Cardiac muscle cell (in vitro differentiated cells and primary cell): ENCODE results near the gene PARM1. TPM values are rescaled to one million over a fixed set of nuclear protein-coding genes. Genes with fewer than 3 reads are reported as not detected.
A peak's percentile ranks its signal among the peaks of the same experiment; 100 is the strongest.

ENCODE experiments used
- DNase-seq, 2 donors: peaks; one replicate each; pipeline versions ENCODE4 v3.0.0 to v3.0.0-alpha.2; 2010 to 2017; ENCODE audit warnings: low read depth in 1 of 2, low spot score in 1 of 2
- H3K27ac ChIP-seq: fragments of 200-600 bp; sonication (generic); 2 replicates; pipeline ENCODE4 v1.5.1; 2016
- H3K27me3 ChIP-seq: fragments of 200-600 bp; sonication (generic); 2 replicates; pipeline ENCODE4 v1.6.0; 2016; ENCODE audit warnings: control low read depth
- H3K36me3 ChIP-seq: fragments of 200-600 bp; sonication (generic); 2 replicates; pipeline ENCODE4 v1.5.1; 2016; ENCODE audit warnings: control low read depth
- H3K4me1 ChIP-seq: fragments of 200-600 bp; sonication (generic); 2 replicates; pipeline ENCODE4 v1.8.1; 2017; ENCODE audit warnings: low read depth, mild to moderate bottlenecking, mixed run types
- H3K4me3 ChIP-seq: fragments of 200-600 bp; sonication (generic); 2 replicates; pipeline ENCODE4 v1.5.1; 2016; ENCODE audit warnings: mild to moderate bottlenecking
- H3K9me3 ChIP-seq: fragments of 200-600 bp; sonication (generic); 2 replicates; pipeline ENCODE4 v1.5.1; 2017; ENCODE audit warnings: low read depth, mild to moderate bottlenecking, control low read depth
- polyA plus RNA-seq: library from polyadenylated mRNA; unstranded; fragments of >200 nt; fragmentation: Nextera tagmentation; extraction: Ambion mirVana; gene quantifications from 2 replicates; pipeline ENCODE4 v1.2.1, GENCODE V29; 2016
- total RNA-seq: library from RNA; depleted of rRNA; stranded (reverse); fragments of >200 nt; gene quantifications from 2 replicates; pipeline ENCODE4 v1.2.3, GENCODE V29; 2016
- TF ChIP-seq, protein P1 (sequence below): IDR thresholded peaks from 2 replicates; pipeline ENCODE4 v1.5.1; 2012; ENCODE audit warnings: low read depth, mild to moderate bottlenecking, low read length

The PARM1 gene, protein sequence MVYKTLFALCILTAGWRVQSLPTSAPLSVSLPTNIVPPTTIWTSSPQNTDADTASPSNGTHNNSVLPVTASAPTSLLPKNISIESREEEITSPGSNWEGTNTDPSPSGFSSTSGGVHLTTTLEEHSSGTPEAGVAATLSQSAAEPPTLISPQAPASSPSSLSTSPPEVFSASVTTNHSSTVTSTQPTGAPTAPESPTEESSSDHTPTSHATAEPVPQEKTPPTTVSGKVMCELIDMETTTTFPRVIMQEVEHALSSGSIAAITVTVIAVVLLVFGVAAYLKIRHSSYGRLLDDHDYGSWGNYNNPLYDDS
- total RNA-seq = 8.0 and 11.3 TPM in 2 replicates
- 8.1 and 10.9 TPM in 2 replicates for polyA plus RNA-seq

- H3K4me3 ChIP-seq = peak within 1 kb of the TSS; percentile 67
- H3K4me1 ChIP-seq = peaks cover 3% of the 10 kb centered on the region
- peak within 1 kb of the TSS; percentile 28 for H3K27ac ChIP-seq
- no peaks in the 10 kb centered on the region for H3K9me3 ChIP-seq
- TF ChIP-seq, protein P1, sequence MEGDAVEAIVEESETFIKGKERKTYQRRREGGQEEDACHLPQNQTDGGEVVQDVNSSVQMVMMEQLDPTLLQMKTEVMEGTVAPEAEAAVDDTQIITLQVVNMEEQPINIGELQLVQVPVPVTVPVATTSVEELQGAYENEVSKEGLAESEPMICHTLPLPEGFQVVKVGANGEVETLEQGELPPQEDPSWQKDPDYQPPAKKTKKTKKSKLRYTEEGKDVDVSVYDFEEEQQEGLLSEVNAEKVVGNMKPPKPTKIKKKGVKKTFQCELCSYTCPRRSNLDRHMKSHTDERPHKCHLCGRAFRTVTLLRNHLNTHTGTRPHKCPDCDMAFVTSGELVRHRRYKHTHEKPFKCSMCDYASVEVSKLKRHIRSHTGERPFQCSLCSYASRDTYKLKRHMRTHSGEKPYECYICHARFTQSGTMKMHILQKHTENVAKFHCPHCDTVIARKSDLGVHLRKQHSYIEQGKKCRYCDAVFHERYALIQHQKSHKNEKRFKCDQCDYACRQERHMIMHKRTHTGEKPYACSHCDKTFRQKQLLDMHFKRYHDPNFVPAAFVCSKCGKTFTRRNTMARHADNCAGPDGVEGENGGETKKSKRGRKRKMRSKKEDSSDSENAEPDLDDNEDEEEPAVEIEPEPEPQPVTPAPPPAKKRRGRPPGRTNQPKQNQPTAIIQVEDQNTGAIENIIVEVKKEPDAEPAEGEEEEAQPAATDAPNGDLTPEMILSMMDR = peak; percentile 74
- no peaks in the 10 kb centered on the region for H3K36me3 ChIP-seq
- H3K27me3 ChIP-seq = peaks cover 25% of the 10 kb centered on the region
- peak; percentile 88 to 93 for DNase-seq
Observed at GRCh38 chr4:74932832-74933561, at the start of gene PARM1. Gene PARM1, plus strand, starts transcription at chr4:74933116. Its CDS starts 212 bp downstream, at chr4:74933328.

DNA sequence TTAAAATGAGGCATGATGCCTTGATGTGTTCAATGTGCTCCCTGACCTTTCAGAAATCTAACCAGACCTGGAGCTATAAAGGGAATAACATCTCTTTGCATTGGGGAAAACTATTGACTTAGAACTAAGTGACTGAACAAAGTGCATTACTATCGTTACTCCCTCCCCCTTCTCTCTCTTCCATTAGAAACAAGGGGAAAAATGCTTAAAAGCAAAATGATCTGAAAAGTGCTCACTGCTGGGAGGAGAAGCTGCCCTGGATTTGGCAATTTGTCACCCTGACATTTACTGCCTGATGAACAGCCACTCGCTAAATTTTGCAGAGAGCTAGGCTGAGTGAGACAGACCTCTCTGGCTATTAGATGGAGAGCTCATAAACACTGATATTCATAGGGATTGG lies 48.6 kb upstream of the PARM1 start:
- TF ChIP-seq, protein P1 = no peak
- no peak overlapping the region for H3K4me3 ChIP-seq
- no peaks in the 10 kb centered on the region for H3K27me3 ChIP-seq
- H3K9me3 ChIP-seq = no peaks in the 10 kb centered on the region
- no peak for DNase-seq
- H3K27ac ChIP-seq = no peak overlapping the region
- H3K4me1 ChIP-seq = no peaks in the 10 kb centered on the region
- no peaks in the 10 kb centered on the region for H3K36me3 ChIP-seq

- DNase-seq = peak in 1 of 2 donors; percentile 43
- H3K4me1 ChIP-seq = no peaks in the 10 kb centered on the region
- H3K36me3 ChIP-seq = no peaks in the 10 kb centered on the region
- H3K27ac ChIP-seq = no peak overlapping the region
- H3K27me3 ChIP-seq = no peaks in the 10 kb centered on the region
- TF ChIP-seq, protein P1 = no peak
- H3K9me3 ChIP-seq = no peaks in the 10 kb centered on the region
- no peak overlapping the region for H3K4me3 ChIP-seq
Observed at GRCh38 chr4:74886484-74886883, 46.4 kb upstream of the PARM1 start.

DNA sequence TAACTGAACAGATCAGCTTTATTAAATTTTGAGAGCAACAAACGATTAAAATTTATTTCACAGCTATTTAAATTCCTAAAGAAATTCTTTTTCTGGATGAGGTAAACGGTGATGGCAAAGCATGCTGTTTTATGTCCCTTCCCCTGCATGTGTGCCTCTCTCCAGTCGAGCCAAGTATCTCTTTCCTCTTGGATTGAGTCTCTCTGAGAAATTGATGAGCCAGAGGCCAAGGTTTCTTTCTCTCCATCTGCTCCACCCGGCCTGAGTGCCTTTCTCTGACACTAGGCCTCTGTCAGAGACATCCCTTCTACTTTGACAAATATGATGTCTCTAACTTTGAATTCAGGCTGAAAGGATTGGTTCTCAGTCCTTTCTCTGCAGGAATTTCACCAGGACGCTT lies 42.6 kb upstream of the PARM1 start:
- TF ChIP-seq, protein P1 = no peak
- no peak overlapping the region for H3K4me3 ChIP-seq
- H3K36me3 ChIP-seq = no peaks in the 10 kb centered on the region
- no peaks in the 10 kb centered on the region for H3K9me3 ChIP-seq
- no peak overlapping the region for H3K27ac ChIP-seq
- no peaks in the 10 kb centered on the region for H3K27me3 ChIP-seq
- no peaks in the 10 kb centered on the region for H3K4me1 ChIP-seq
- no peak for DNase-seq

DNA sequence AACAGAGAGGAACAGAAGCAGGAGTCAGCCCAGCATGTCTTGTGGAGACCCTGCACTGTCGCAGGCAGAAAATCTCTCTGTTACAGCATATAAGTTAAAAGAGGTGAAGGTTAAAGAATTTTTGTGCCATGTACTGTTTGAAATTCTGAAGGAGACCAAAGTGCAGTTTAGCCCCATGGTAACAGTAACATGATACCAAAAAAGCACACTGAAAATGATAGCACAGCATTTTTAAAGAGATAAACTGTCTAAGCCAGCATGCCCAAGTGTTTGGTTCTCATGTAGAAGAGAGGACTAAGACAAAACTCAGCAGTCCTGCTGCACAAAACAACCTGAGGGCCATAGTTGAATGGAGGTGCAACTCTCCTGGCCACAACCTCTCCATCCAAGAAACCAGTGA lies 41.9 kb upstream of the PARM1 start:
- Histone ChIP-seq H3K36me3 (no peaks in the 10 kb centered on the region), H3K4me1 (no peaks in the 10 kb centered on the region), H3K9me3 (no peaks in the 10 kb centered on the region), H3K4me3 (no peak overlapping the region), H3K27ac (no peak overlapping the region), H3K27me3 (no peaks in the 10 kb centered on the region)
- no peak for DNase-seq
- TF ChIP-seq, protein P1 = no peak
